TTC549 (cell line): ENCODE measurements around the gene DND1.
"Not testable (repeated sequence)": the region's sequence is repeated elsewhere in the genome, so short reads cannot be mapped to it uniquely, and the experiment has no call there.

Experiments
- FAIRE-seq: peaks from 2 replicates; lab custom pipeline; 2012; peaks lifted over from hg19 to GRCh38; lab: Jason Lieb, UNC

The DND1 gene

DNA sequence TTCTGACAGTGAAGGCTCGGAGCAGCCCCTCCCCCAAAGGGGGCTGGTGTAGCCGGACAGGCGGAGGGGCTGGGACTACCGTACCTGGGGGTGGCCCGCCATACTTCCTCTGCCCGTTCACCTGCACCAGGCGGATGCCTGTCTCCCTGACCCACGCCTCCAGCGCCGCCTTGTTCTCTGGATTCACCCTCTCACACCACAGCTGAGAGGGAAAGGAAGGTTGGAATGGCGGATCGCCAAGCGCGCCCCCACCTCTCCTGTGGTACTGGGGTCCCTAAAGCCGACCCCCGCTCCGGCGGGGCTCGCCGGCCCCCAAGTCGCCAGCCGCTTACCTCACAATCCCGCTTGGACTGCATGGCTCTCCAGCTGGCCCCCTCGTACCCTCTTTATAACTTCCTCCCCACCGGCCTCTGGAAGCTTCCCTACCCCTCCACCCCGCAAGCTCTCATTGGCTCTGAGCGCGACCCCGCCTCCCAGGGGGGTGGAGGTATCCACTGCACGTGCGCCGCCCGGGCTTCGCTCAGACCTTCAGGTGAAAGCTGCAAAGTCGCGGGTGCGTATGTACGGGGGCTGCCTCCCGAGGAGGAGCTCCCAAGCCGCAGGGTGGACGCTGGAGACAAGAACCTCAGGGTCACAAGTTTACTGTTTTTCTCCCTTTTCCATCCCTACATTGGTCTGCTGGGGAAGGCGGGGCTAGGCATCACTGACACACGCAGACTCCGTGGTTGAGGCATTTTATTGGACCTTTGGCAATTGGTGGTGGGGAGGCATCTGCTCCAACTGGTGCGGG, at the start of gene DND1:
TSS of gene DND1 (minus strand) at position 390 of the 790 bp plus-strand sequence. CDS start at position 356, 34 bp downstream.
- FAIRE-seq: no peak

DNA sequence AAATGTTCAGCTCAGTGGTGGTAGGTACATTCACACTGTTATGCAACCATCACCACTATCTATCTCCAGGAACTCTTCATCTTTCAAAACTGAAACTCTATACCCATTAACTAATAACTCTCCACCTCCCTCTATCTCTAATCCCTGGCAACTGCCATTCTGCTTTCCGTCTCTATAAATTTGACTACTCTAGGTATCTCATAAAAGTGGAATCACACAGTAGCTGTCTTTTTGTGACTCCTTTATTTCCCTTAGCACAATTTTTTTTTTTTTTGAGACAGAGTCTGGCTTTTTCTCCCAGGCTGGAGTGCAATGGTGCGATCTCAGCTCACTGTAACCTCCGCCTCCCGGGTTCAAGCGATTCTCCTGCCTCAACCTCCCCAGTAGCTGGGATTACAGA, 48.0 kb upstream of the DND1 start:
- not testable (repeated sequence) for FAIRE-seq

DNA sequence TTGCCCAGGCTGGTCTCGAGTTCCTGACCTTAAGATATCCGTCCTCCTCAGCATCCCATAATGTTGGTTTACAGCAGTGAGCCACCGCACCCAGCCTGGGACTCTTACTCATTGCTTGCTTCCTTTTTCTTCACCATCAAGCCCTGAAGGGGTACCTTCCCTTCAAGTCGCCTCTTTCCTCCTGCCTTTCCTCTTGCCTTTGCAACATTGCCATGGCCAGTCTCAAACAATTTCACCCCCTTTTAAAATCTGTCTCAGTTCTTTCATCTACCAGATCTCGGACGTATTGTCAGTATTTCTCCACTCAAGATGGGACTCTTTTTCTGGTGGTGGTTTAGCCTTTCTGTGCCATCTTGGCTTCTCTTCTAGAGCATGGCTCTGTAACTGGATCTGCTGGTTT, 47.4 kb upstream of the DND1 start:
- FAIRE-seq: not testable (repeated sequence)

DNA sequence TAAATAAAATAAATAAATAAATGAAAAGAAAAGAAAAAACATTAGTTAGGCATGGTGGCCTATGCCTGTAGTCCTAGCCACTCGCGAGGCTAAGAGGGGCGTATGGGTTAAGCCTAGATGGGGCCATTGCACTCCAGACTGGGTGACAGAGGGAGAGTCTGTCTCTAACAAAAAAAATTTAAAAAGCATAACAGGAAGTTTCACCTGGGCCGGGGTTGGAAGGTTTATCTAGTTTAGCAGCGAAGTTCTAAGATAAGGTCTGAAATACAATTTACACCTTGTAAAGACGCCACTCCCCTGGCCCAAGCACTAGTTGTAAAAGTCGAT, 44.9 kb upstream of the DND1 start:
- no peak for FAIRE-seq

DNA sequence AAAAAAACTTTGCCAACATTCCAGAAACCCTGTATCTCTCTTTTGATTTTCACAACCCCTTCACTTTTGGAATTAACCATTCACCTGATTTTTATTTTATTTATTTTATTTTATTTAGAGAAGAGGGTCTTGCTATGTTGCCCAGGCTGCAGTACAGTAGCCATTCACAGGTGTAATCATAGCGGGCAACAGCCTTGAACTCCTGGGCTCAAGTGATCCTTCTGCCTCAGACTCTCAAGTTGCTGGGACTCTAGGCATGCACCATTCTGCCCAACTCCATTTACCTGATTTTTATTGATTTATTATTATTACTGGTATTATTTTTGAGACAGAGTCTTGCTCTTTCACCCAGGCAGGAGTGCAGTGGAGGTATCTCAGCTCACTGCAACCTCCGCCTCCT, 42.9 kb upstream of the DND1 start:
- FAIRE-seq: not testable (repeated sequence)

DNA sequence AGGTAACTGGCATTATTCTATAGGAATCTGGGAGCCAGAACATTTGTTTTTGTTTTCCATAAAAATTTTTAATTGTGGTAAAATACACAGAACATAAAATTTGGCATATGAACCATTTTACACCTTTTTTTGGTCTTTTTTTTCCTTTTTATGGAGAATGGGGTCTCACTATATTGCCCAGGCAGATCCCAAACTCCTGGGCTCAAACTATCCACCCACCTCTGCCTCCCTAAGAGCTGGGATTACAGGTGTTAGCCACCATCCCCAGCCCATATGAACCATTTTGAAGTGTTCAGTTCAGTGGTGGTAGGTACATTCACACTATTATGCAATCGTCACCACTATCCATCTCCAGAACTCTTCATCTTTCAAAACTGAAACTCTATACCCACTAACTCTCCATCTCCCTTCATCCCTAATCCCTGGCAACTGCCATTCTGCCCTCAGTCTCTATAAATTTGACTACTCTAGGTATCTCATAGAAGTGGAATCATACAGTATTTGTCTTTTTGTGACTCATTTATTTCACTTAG, 40.3 kb upstream of the DND1 start:
- FAIRE-seq: no peak

DNA sequence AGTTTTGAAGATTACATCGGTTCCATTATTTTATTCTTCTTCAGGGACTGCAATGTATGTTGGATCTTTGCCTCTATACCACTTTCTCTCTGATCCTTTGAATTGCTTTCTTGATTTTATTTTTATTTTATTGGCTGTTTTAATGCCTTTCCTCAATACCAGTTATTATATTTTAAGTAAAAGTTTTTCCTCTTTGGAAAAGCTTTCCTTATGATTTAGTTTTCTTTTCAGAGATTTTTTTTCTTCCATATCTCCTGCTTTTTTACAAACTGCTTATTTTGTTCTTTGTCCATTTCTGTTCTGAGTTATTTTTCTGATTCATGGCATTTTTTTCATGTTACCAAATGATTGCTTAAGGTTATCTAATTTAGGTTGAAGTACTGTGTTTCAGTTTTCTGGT, 38.4 kb upstream of the DND1 start:
- no peak for FAIRE-seq

DNA sequence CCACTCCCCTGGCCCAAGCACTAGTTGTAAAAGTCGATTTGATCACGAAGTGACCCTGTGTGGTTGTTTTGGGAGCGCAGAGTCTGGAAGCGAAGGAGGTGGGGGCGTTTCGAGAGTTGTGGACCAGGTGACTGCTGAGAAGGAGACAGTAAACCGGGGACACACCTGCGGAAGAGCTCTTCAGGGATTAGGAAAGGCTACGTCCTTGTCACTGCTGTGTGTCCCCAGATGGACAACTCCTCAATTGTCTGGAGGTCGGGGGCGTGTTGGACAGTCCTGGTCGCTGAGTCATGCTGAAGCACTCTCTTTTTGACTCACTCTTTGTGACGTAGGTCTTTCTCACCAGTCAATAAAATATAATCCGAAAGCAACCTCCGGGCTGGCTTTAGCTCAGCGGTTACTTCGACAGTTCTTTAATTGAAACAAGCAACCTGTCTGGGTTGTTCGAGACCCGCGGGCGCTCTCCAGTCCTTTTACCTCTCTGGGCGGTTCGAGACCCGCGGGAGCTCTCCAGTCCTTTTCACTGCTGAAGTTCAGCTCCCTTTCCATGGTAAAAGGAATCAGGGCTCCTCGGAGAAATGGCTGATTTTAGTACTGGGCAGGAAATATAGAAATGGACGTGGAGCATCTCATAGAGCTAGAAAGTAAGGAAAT, 37.6 kb upstream of the DND1 start:
- peak; percentile 84 for FAIRE-seq

DNA sequence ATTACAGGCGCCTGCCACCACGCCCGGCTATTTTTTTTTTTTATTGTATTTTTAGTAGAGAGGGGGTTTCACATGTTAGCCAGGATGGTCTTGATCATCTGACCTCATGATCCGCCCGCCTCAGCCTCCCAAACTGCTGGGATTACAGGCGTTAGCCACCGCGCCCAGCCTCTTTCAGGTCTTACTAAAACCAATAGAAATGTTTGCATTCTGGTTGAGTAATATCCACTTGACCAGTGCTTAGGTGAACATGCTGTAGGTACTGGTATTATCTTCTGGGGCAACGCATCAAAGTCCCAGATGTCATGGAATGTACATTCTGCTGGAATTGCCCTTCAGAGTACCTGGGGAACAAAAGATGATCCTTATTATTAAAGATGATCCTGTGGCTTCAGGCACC, 35.4 kb upstream of the DND1 start:
- not testable (repeated sequence) for FAIRE-seq

DNA sequence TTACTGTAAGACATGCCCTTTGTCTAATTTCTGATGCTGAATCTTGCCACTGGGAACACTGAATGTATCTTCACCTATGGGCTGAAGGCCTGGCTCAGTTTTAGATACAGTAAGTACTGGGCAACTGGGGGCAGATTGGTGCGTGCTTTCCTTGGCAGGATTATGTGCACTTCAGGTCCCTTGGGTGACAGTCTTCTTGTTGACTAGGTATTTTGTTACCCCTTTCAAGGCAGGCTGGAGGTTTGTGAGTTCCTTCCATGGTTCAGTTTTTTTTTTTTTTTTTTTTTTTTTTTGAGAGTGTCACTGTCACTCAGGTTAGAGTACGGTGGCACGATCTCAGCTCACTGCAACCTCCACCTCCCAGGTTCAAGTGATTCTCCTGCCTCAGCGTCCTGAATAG, 34.4 kb upstream of the DND1 start:
- no peak for FAIRE-seq

DNA sequence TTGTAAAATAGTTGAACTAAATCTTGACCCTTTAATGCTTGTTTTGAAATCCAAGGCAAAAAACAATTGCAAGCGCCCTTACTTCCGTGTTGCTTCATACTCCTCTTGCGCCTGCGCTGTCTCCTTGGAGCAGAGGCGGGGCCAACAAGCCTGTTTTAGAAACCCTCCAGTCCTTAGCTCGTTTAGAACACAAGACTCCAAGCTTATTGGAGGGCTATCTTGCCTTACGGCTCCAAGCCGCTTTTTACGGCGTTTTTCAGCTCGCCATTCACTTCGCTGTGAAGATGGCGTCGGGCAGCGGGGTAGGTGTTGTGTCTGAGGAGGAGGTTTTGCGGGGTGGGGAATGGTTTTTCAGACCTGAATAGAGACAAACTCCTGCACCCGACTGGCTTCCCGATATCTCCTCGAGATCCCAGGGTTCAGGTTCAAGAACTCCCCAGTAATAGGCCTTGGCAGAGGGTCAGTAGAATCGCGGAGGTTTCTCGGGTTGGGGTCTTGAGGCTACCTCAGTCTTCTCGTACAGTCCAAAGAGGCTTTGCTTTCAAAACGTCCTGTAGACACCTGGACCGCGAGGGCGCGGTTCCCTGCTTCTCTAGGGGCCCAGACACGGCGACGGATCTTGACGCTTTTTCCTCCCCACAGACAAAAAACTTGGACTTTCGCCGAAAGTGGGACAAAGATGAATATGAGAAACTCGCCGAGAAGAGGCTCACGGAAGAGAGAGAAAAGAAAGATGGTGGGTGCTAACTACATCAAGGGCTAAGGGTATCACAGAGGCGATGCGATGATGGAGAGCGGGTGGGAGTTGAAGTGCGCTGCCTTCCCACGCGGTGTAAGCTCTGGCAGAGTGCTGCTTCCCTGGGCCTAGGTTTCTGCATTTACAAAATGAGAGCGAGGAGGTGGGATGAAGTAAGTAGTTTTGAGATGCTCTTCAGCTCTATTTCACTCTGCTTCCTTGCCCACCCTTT, 27.1 kb upstream of the DND1 start, which contains the start of gene ZMAT2:
TSS of gene ZMAT2 (plus strand) at position 271 of the 968 bp plus-strand sequence. CDS start at position 285, 14 bp downstream.
- FAIRE-seq: peak; percentile 97

DNA sequence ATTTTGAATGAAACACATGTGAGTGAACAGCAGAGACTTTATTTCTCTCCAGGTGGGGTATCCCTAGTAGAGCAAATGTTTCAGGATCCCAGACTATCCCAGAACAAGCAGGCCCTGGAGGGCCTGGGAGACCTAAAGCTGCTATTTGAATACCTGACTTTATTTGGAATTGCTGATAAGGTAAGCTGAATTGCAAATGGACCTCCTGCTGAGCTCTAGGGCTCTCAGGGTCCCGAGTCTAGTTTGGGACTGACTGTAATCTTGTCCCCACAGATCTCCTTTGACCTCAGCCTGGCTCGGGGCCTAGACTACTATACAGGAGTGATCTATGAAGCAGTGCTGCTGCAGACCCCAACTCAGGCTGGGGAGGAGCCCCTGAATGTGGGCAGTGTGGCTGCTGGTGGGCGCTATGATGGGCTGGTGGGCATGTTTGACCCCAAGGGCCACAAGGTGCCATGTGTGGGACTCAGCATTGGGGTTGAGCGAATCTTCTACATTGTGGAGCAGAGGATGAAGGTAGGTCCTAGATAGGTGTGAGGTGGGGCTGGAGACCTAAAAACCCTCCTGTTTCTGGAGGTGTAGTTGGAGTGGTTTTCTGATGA, 23.6 kb upstream of the DND1 start:
- FAIRE-seq: no peak

DNA sequence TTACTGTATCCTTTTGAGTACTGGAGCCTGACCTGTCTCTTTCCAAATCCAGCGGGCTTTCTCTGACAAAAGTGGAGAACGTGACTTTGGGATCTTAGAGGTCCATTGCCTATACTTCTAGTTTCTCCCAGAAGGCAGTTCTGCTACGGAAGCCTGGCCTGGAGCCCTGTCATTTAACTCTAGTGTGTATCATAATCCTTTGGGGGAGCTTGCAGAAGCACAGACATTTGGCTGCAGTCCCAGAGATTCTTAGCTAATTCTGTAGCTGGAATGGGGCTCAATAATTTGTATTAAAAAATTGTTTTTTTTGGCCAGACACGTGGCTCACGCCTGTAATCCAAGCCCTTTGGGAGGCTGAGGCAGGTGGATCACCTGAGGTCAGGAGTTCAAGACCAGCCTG, 20.9 kb upstream of the DND1 start:
- no peak for FAIRE-seq

DNA sequence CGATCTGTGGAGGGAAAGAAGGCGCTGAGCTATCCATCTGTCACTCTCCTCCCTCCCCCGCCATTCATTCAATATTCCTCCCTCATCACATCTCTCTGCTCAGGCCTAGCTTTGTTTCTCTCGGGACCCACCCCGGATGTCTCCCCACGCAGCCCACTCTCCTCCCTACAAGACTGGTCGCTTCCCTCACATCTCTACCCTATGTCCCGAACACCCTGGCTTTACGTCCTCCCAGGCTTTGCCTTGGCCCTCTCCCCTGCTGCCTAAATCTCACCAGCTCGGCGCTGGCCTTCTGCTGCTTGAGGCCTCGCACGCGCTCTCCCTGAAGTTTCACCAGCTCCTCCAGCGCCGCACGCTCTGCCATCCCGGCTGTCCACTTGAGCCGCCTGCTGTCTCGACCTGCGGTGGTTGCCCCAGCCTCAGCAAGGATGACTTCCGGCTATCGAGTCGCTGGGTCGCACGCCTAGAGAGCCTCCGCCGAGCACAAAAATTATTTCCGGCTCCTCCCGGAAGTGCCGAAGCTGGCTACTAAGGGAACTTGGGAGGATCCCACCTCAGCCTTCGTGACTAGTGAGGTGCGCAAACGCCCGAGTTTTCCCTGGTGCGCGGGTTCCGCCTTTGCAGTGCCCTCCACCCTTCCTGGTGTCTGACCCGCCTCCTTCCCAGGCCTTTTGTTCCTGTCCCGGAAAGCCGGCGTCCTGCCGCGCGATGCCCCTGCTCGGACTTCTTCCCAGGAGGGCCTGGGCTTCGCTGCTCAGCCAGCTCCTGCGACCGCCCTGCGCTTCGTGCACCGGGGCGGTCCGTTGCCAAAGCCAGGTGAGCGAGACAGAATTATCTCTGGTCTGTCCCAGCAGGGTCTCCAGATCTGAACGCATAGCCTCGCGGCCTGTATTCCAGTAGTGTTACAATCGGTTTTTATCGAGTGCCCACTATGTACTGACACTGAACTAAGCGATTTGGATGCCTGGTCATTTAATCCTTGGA, 17.9 kb upstream of the DND1 start, which contains the start of the genes HARS1 and HARS2:
TSS of gene HARS1 (minus strand) at position 430 of the 984 bp plus-strand sequence. CDS start at position 364, 66 bp downstream.
TSS of gene HARS2 (plus strand) at position 515 of the 984 bp plus-strand sequence. CDS start at position 709, 194 bp downstream.
- FAIRE-seq: no peak

DNA sequence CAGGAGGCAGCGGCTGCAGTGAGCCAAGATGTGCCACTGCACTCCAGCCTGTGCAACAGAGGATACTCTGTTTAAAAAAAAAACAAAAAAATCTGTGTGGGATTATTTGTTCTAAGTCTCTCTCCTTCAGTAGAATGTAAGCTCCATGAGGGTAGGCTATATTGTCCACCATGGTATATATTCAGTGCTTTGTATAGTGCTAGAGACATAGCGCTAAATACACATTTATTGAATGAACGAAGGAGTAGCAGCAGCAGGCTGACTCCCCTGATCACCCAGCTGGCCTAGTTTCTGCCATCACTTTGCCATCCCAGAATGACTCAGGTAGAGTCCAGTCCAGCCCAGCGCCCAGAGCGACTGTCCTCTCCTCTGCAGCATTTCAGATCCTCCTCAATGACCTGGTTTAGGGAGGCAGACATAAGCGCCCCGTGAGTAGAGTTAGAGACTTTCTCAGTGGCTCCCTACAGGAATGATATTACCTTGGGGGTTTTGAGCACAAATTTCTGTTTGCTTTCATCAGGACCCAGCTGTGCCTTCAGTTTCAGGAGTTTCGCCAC, 17.1 kb upstream of the DND1 start:
- FAIRE-seq: no peak

DNA sequence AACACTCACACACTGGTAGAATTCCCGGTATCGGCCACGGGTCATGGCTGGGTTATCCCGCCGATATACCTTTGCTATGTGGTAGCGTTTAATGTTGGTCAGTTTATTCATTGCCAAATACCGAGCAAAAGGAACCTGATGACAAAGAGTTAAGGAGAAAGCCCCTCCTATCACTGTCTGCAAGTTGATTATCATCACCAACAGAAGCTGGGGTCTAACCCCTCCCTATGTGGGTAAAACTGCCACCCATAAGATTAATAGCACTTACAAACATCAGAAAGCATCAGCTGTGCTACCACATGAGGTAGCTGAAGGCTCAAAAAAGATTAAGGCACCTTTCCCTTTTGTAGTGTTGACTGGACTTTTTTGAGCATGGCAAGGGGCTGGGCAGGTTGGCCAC, 5.6 kb upstream of the DND1 start:
- no peak for FAIRE-seq

DNA sequence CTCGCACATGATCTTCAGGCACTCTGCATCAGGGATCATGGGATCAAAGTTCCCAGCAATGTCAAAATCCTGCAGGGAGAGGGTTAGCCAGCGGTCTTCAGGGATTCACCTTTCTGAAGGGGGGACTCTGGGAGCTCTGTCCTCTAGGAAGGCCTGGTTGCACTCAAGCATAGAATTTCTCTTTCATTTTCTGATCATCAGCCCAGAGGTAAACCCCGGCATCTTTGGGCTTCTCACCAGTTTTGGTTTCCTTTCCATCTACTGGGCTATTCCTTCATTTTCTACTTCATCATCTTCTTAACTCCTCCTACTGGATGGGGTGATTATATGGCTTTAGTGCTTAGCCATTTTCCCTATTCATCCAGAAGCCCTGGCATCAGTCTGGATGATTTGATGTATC, 4.6 kb upstream of the DND1 start:
- no peak for FAIRE-seq

DNA sequence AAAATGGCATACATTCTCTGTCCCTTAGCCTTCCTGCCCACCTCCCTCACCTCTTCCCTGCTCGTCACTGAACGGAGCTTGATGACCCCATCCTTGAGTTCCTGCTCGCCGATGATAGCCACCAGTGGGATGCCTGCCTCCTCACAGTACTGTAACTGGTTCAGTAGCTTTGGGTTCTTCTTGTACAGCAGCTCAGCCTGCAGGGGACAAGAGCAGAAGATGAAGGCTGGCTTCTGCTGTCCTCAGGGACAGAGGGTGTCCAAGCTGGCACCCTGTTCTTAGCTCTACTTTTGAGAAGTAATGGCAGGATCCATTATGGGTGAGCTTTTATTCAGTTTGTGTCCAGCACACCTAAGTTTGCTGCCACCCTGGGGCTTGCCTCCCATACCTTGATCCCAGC, 1.3 kb upstream of the DND1 start:
- no peak for FAIRE-seq

DNA sequence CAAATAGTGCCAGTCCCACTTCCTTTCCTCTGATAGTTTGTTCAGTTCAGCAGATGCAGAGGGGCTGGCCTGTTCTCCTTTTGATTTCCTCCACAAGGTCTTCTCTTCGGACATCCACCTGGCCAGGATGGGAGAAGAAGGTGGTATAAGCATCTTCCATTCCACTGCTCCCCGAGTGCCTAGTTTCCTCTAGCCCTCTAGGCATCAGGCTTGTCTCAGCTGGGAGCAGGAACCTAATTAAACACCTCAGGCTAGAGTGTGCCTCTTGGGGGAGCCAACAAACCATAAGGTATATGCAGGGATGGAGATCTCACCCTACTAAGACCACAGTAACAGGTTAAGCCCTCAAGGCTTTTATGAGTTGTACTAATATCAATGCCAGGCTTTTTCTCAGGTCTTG, 835 bp upstream of the DND1 start:
- no peak for FAIRE-seq
